Activated CD4-positive, alpha-beta memory T cell treated with anti-CD3 and anti-CD28 coated beads, Interleukin-2, amount 10 ng/mL, durations not matched to agents 7 days and 5 days (primary cell): Measurements from ENCODE around the gene MRAS. TPM values are rescaled to one million over a fixed set of nuclear protein-coding genes. Genes with fewer than 3 reads are reported as not detected.
"Not testable (repeated sequence)": the region's sequence is repeated elsewhere in the genome, so short reads cannot be mapped to it uniquely, and the experiment has no call there.

ENCODE experiments used
- CTCF ChIA-PET: fragments of 350-600 bp; sonication (Branson Sonifier 250); formaldehyde crosslinking; loops from one replicate; lab custom pipeline; 2021; ENCODE audit warnings: antibody characterized with exemption, inconsistent platforms; lab: Charles Lee
- POLR2A ChIA-PET: fragments of 350-600 bp; sonication (Branson Sonifier 250); formaldehyde crosslinking; loops from one replicate; lab custom pipeline; 2021; ENCODE audit warnings: antibody characterized with exemption; lab: Charles Lee
- DNase-seq: peaks from one replicate; pipeline ENCODE4 v3.0.0-alpha.2; 2020
- H3K27ac Mint-ChIP-seq: one replicate; pipeline ENCODE4 v1.8.0; 2021; ENCODE audit warnings: mild to moderate bottlenecking, mixed read lengths
- H3K27me3 Mint-ChIP-seq: one replicate; pipeline ENCODE4 v1.8.0; 2021; ENCODE audit warnings: mixed read lengths
- H3K36me3 Mint-ChIP-seq: one replicate; pipeline ENCODE4 v1.8.0; 2021; ENCODE audit warnings: low read depth, mixed read lengths
- H3K4me1 Mint-ChIP-seq: one replicate; pipeline ENCODE4 v1.8.0; 2021; ENCODE audit warnings: mixed read lengths
- H3K4me3 Mint-ChIP-seq: one replicate; pipeline ENCODE4 v1.8.0; 2021; ENCODE audit warnings: mild to moderate bottlenecking, mixed read lengths
- H3K9me3 Mint-ChIP-seq: one replicate; pipeline ENCODE4 v1.8.0; 2021; ENCODE audit warnings: mixed read lengths
- total RNA-seq, 2 experiments: library from RNA; stranded (reverse); gene quantifications; one replicate each; pipeline ENCODE4 v1.2.3, GENCODE V29; 2021

Gene MRAS
- total RNA-seq, 2 experiments from 2014 or later: not detected

GRCh38 chr3:138376663-138377062, 28.3 kb downstream of the MRAS start:
- H3K36me3 Mint-ChIP-seq: no peaks in the 10 kb centered on the region
- ChIA-PET POLR2A (no interaction called here), CTCF (no interaction called here)
- H3K27me3 Mint-ChIP-seq: peaks cover 20% of the 10 kb centered on the region
- no peaks in the 10 kb centered on the region for H3K4me1 Mint-ChIP-seq
- H3K4me3 Mint-ChIP-seq: no peak overlapping the region
- H3K9me3 Mint-ChIP-seq: no peaks in the 10 kb centered on the region
- DNase-seq: no peak
- no peak overlapping the region for H3K27ac Mint-ChIP-seq

GRCh38 chr3:138377212-138377611, 28.8 kb downstream of the MRAS start:
- H3K4me1 Mint-ChIP-seq, H3K27ac Mint-ChIP-seq, H3K36me3 Mint-ChIP-seq, DNase-seq, H3K9me3 Mint-ChIP-seq, H3K4me3 Mint-ChIP-seq, POLR2A ChIA-PET, CTCF ChIA-PET: not testable (repeated sequence)
- peaks cover 17% of the 10 kb centered on the region for H3K27me3 Mint-ChIP-seq

- Mint-ChIP-seq H3K4me3 (no peak overlapping the region), H3K9me3 (no peaks in the 10 kb centered on the region)
Measured at GRCh38 chr3:138377804-138378203, 29.4 kb downstream of the MRAS start.

GRCh38 chr3:138378331-138378730, 30.0 kb downstream of the MRAS start:
- DNase-seq: no peak
- CTCF ChIA-PET: no interaction called here
- Mint-ChIP-seq H3K36me3 (no peaks in the 10 kb centered on the region), H3K4me1 (no peaks in the 10 kb centered on the region), H3K27ac (no peak overlapping the region), H3K4me3 (no peak overlapping the region), H3K9me3 (no peaks in the 10 kb centered on the region), H3K27me3 (peaks cover 11% of the 10 kb centered on the region)
- POLR2A ChIA-PET: no interaction called here

More at GRCh38 chr3:138377804-138378203, 29.4 kb downstream of the MRAS start:
- Mint-ChIP-seq H3K27ac (no peak overlapping the region), H3K36me3 (no peaks in the 10 kb centered on the region), H3K4me1 (no peaks in the 10 kb centered on the region), H3K27me3 (peaks cover 16% of the 10 kb centered on the region)
- no peak for DNase-seq
- ChIA-PET POLR2A (no interaction called here), CTCF (no interaction called here)

GRCh38 chr3:138378990-138379389, 30.6 kb downstream of the MRAS start:
- Mint-ChIP-seq H3K27me3 (peaks cover 13% of the 10 kb centered on the region), H3K36me3 (no peaks in the 10 kb centered on the region), H3K4me3 (no peak overlapping the region), H3K9me3 (no peaks in the 10 kb centered on the region), H3K27ac (no peak overlapping the region), H3K4me1 (no peaks in the 10 kb centered on the region)
- POLR2A ChIA-PET: no interaction called here
- CTCF ChIA-PET: no interaction called here
- no peak for DNase-seq

- Mint-ChIP-seq H3K36me3 (no peaks in the 10 kb centered on the region), H3K9me3 (no peaks in the 10 kb centered on the region), H3K4me3 (no peak overlapping the region), H3K27ac (no peak overlapping the region), H3K27me3 (peaks cover 18% of the 10 kb centered on the region), H3K4me1 (no peaks in the 10 kb centered on the region)
- no peak for DNase-seq
- POLR2A ChIA-PET: no interaction called here
- CTCF ChIA-PET: no interaction called here
Measured at GRCh38 chr3:138381413-138381901, 33.1 kb downstream of the MRAS start.

- POLR2A ChIA-PET: no interaction called here
Measured at GRCh38 chr3:138381950-138382715, 33.8 kb downstream of the MRAS start.

GRCh38 chr3:138383715-138384465, 35.5 kb downstream of the MRAS start:
- ChIA-PET POLR2A (no interaction called here), CTCF (interaction anchor here (1.0 kb wide), 1 partner anchor 34 kb away, joined by 3 read pairs; no protein-coding TSS in a partner anchor)
- Mint-ChIP-seq H3K36me3 (no peaks in the 10 kb centered on the region), H3K4me1 (no peaks in the 10 kb centered on the region), H3K27me3 (peaks cover 13% of the 10 kb centered on the region), H3K9me3 (no peaks in the 10 kb centered on the region), H3K27ac (no peak overlapping the region), H3K4me3 (no peak overlapping the region)
- no peak for DNase-seq

More at GRCh38 chr3:138381950-138382715, 33.8 kb downstream of the MRAS start:
- Mint-ChIP-seq H3K9me3 (no peaks in the 10 kb centered on the region), H3K27ac (no peak overlapping the region), H3K36me3 (no peaks in the 10 kb centered on the region), H3K4me3 (no peak overlapping the region), H3K27me3 (peaks cover 18% of the 10 kb centered on the region), H3K4me1 (no peaks in the 10 kb centered on the region)
- no peak for DNase-seq
- CTCF ChIA-PET: no interaction called here

GRCh38 chr3:138384531-138384930, 36.2 kb downstream of the MRAS start:
- DNase-seq: no peak
- H3K27me3 Mint-ChIP-seq: peaks cover 12% of the 10 kb centered on the region
- ChIA-PET CTCF (no interaction called here), POLR2A (no interaction called here)
- no peak overlapping the region for H3K4me3 Mint-ChIP-seq
- no peaks in the 10 kb centered on the region for H3K4me1 Mint-ChIP-seq
- H3K36me3 Mint-ChIP-seq: no peaks in the 10 kb centered on the region
- H3K27ac Mint-ChIP-seq: no peak overlapping the region
- no peaks in the 10 kb centered on the region for H3K9me3 Mint-ChIP-seq

- POLR2A ChIA-PET: no interaction called here
- Mint-ChIP-seq H3K36me3 (no peaks in the 10 kb centered on the region), H3K4me3 (no peak overlapping the region), H3K4me1 (no peaks in the 10 kb centered on the region), H3K9me3 (no peaks in the 10 kb centered on the region), H3K27ac (no peak overlapping the region), H3K27me3 (peaks cover 12% of the 10 kb centered on the region)
- DNase-seq: no peak
- CTCF ChIA-PET: no interaction called here
Measured at GRCh38 chr3:138384976-138385375, 36.6 kb downstream of the MRAS start.

GRCh38 chr3:138389144-138389601, 40.8 kb downstream of the MRAS start:
- no peaks in the 10 kb centered on the region for H3K9me3 Mint-ChIP-seq
- H3K36me3 Mint-ChIP-seq: no peaks in the 10 kb centered on the region
- peaks cover 9% of the 10 kb centered on the region for H3K27me3 Mint-ChIP-seq
- CTCF ChIA-PET: no interaction called here
- POLR2A ChIA-PET: no interaction called here
- H3K4me1 Mint-ChIP-seq: no peaks in the 10 kb centered on the region
- H3K4me3 Mint-ChIP-seq: no peak overlapping the region
- no peak for DNase-seq
- H3K27ac Mint-ChIP-seq: no peak overlapping the region

GRCh38 chr3:138389841-138390581, 41.6 kb downstream of the MRAS start:
- H3K9me3 Mint-ChIP-seq: no peaks in the 10 kb centered on the region
- ChIA-PET POLR2A (no interaction called here), CTCF (no interaction called here)
- H3K36me3 Mint-ChIP-seq: no peaks in the 10 kb centered on the region
- H3K4me3 Mint-ChIP-seq: no peak overlapping the region
- H3K27me3 Mint-ChIP-seq: peaks cover 2% of the 10 kb centered on the region
- no peak overlapping the region for H3K27ac Mint-ChIP-seq
- H3K4me1 Mint-ChIP-seq: no peaks in the 10 kb centered on the region
- no peak for DNase-seq

- H3K4me1 Mint-ChIP-seq: no peaks in the 10 kb centered on the region
- ChIA-PET POLR2A (no interaction called here), CTCF (no interaction called here)
- no peak overlapping the region for H3K4me3 Mint-ChIP-seq
- no peaks in the 10 kb centered on the region for H3K36me3 Mint-ChIP-seq
- no peaks in the 10 kb centered on the region for H3K9me3 Mint-ChIP-seq
- no peak for DNase-seq
- H3K27me3 Mint-ChIP-seq: peaks cover 2% of the 10 kb centered on the region
- no peak overlapping the region for H3K27ac Mint-ChIP-seq
Measured at GRCh38 chr3:138390582-138390932, 42.2 kb downstream of the MRAS start.
